GM21381 (cell line): Measurements from ENCODE around the gene GMEB2.
A peak's percentile ranks its signal among the peaks of the same experiment; 100 is the strongest.
"Not testable (repeated sequence)": the region's sequence is repeated elsewhere in the genome, so short reads cannot be mapped to it uniquely, and the experiment has no call there.

ENCODE experiments used
- ATAC-seq: cut with Tn5 transposase; IDR thresholded peaks from one replicate; pipeline ENCODE4 v1.9.1; 2021; ENCODE audit warnings: mild to moderate bottlenecking, moderate library complexity; ENCODE audit not compliant: unreplicated experiment

GMEB2 gene

DNA sequence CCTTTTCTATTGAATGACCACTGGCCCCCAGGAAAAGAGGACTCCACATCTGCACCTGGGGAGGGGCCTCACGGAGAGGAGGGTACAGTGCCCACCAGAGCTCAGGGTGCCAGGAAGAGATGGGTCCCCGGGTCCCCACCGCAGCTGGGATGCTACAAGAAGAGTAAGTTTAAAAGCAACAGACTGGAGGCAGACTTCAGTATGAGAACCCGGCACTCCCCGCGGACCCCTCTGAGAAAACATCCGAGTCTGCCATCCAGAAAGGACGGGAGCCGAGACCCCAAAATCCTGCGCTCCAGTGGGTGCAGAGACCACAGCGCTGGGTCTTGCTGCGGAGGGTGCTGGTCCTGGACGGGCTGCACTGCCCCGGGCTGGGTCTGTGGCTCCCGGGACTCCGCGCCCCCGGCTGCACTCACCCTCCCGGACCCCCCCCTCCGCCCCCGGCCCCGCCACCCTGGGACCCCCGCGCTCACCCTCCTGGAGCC, 53.2 kb downstream of the GMEB2 start:
- no peak for ATAC-seq

DNA sequence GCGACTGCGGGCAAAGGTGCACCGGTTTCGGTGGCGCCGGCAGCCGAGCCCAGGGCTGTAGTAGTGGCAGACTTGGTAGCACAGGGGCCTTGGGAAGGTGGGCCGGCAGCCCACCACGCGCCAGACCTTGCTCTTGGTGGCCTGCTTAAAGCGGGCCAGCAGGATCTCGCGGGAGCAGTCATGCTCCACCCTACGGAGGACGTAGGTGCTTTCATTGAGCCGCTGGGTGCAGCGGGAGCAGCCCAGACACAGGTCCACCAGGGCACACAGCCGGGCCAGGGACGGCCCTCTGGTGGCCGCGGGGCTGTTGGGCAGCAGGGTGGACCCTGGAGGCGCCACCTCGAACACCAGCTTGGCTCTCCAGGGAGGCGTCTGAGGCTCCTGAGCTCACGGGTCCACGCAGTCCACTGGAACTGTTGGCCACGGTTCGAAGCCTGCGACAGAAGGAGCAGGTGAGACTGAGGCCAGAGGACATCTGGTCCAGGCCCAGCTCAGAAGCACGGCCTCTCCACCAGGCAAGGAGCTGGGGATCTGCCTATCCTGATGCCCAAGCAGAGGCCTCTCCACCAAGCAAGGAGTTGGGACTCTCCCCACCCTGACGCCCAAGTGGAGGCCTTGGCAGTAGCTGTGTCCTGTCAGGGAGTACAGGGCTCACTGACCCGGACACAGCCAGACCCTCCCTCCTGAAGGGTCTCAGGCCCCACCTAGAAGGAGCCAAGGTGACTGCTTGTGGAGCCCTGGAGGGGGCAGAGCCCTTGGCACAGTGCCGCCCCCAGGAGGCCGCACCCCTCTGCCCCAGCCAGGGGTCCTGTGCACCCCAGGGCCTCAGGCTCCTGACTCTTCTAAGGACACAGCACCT, 53.9 kb downstream of the GMEB2 start:
- no peak for ATAC-seq

DNA sequence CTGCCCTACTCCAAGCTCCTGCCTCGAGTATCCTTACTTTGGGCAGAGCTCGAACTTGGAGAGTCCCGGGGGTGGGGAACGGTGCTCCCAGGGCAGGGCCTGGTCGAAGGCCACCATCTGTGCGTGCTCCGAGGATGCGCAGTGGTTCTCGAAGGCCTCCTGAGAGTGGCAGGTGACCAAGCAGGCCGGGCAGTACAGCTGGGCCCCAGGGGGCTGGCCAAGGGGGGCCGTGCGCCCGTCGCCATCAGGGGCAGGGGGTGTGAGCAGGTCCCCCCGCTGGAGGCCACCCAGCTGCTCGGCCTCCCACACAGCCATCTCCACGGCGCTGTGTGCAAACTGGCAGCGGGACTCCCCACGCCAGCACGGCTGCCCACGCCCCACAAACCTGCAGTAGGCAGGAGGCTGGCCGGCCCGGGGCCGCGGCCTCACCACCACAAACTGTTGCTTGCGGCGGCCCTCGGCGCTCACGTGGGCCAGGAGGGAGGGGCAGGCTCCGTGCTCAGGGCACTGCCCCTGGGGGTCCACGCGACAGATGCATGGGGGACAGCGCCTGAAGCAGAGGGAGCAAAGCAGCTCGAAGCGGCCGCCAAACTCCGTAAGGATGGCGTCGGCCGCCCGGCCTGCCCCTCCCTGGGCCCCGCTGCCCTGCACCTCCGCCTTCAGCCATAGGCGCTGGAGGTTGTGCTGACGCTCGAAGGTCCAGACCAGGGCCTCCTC, 54.7 kb downstream of the GMEB2 start:
- no peak for ATAC-seq

DNA sequence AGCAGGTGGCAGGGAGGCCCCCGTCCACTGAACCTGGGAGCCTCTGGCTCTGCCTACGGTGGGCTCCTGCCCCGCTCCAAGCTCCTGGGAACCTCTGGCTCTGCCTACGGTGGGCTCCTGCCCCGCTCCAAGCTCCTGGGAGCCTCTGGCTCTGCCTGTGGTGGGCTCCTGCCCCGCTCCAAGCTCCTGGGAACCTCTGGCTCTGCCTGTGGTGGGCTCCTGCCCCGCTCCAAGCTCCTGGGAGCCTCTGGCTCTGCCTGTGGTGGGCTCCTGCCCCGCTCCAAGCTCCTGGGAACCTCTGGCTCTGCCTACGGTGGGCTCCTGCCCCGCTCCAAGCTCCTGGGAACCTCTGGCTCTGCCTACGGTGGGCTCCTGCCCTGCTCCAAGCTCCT, 55.8 kb downstream of the GMEB2 start:
- not testable (repeated sequence) for ATAC-seq

DNA sequence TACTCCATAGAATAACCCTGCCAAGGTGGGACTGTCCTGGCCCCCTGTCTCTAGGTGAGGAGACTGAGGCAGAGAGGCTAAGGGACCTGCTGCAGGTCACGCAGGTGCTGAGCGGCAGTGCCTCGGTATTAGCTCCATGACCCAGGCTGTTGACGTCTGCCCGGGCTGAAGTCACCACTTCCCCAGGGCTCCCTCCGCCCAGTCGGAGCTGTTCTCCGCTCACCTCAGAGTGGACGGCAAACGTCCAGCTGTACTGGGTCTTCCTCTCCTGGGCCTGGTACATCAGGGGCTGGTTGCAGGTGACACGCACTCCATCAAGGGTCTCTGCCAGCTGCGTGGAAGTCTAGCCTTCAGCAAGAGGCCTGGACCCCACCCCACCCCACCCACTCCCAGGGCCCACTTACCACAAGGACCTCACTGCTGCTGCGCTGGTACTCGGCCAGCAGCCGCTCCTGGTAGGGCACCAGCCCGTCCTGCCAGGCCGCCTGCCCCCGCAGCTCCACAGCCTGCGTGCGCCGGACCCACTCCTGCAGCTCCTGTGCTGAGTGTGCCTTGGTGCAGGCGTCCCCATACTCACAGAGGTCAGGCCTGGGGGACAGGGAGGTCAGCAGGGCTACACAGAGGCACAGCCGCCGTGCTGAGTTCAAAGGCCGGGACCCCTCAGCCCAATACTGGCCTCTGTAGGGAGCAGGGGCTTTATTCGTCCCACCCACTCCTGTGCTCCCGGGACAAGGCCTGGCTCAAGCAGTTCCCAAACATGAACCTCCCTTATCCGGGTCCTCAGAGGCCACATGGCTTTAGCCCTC, 56.4 kb downstream of the GMEB2 start:
- ATAC-seq, result no peak

DNA sequence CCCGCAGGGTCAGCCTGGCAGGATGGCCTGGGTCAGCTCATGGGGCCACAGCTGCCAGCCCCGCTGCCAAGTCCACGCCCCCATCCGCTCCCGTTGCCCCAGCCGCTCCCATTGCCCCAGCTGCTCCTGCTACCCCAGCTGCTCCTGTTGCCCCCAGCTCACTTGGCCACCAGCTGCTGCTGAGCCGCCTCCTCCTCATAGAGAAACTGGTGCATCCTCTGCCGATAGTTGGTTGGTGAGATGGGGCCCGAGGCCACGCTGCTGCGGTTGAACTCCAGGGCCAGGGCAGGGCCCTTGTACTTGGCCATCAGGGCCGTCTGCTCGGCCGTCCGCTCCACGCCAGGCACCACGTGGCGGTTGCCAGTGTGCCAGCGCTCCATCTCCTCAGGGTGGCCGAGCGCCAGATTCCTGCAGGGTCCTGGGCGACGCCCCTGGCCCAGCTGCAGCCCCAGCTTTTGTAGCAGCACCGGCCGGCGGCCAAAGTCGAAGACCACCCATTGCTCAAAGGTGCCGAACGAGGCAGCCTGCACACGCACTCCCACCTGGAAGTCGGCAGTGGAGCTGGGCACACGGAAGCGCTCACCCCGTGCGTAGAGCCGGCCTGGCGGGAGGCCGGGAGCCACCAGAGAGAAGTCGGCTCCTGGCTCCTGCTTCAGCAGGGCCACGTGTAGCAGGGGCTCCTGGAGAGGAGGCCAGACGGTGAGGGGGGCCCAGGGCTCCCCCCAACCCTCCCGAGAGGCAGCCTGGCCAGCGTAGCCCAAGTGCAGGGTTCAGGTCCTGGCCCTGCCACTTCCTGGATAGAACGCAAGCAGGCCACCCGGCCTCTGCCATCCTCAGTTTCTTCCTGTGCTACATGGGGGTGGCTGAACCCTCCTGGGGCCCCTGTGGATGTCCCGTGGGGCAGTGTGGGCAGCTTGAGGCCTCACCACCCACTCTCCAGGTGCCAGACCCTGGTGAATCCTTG, 57.6 kb downstream of the GMEB2 start:
- ATAC-seq, result no peak

DNA sequence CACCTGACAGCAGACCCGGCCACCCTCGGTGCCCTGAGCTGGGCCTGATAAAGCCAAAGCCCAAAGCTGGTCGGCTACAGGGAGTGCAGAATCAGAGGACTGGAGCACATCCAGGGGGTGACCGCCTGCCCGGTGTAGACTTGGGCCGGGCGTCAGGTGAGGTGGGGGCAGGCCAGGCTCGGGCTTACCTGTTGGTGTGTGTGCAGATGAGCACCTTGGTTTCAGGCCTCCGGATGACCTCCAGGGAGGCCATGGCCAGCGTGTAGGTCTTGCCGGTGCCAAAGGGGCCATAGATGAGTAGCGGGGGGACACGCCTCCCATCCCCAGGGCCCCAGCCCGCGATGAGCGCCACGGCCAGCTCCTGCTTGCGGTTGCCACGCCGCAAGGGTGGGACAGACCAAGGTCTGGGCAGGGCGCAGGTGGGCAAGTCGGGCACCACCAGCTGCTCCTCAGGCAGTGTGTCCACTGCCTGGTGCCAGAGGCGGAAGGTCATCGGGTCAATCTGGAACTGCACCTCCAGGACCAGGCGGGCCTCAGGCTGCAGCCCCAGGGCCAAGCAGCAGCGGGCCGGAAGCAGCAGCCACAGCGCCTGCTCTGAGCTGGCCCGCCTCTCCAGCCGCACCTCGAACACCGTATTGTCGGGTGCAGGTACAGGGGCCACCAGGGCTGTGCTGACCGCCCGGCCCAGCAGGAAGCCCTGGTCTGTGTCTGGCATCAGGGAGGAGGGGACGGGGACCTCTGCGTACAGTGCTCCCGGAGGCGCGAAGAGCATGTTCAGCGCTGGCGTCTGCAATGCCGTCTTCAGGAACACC, 58.5 kb downstream of the GMEB2 start:
- no peak for ATAC-seq

DNA sequence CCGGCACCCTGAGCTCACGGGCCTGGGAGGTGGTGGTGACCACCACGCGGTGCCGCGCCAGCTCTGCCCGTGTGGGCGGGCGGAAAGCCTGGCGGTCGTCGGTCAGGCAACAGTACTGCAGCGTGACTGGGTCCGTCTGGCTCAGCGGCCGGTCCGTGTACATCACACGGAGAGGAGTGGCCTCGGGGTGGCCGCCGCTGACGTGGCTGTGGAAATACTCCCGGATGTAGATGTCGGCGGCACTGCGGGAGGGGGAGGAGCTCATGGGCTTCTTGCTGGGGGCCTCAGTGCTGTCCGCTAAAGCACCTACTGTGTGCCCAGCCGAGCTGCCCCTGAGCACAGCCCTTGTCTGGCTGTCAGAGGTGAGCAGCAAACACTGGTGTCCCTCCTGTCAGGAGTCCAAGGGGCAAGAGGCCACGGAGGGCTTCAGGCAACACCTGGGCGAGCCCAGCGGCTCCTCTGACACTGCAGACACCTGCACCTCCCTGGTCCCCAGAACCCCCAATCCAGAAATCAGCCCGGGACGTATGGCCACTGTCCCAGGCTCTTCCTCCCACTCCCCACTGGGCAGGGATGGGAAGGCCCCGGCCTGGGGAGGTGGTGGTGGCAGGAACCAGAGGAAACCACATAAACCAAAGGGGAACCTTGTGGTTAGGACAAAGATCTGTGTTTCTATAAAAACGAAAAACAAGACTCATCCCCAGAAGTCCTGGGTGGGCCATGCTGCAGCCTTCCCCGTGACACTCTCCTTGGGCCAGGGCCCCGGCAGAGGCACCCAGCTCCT, 59.3 kb downstream of the GMEB2 start:
- peak; percentile 64 for ATAC-seq

DNA sequence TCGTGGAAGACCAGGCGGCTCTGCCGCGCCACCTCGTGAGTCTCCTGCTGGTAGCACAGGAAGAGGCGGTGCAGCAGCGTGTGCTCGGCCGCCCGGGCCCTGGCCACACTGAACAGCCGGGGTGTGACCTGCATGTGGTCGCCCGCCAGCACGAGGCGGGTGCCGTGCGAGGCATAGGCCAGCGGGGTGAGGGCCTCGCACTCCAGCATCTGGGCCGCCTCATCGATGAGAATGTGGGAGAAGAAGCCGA, 59.8 kb downstream of the GMEB2 start:
- no peak for ATAC-seq

DNA sequence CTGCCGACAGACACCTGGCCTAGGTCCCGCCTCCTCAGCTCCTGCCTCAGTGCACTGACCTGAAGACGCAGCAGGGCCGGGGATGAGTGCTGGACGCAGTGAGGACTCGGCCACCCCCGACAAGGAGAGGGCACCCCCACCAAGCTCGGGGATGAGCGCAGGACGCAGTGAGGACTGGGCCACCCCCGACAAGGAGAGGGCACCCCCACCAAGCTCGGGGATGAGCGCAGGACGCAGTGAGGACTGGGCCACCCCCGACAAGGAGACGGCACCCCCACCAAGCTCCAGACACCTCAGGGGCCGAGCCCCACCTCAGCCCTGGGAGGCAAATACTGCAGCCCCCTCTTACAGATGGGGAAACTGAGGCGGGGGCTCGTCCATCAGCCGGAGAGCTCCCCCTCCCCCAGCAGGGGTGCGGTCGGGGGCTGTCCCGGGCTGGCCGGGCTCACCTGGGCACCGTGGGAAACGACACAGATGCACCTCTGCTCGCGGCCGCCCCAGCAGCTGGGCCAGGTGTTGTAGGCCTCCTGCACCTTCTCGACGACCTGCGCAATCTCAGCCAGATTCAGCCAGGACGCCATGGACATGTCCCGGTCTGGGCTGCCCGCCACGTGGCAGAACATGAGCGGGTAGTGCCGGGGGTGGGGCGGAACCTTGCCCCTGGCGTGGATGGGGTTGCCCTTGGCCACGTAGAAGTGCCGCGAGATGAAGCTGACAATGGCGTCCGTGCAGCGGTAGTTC, 60.3 kb downstream of the GMEB2 start:
- no peak for ATAC-seq

DNA sequence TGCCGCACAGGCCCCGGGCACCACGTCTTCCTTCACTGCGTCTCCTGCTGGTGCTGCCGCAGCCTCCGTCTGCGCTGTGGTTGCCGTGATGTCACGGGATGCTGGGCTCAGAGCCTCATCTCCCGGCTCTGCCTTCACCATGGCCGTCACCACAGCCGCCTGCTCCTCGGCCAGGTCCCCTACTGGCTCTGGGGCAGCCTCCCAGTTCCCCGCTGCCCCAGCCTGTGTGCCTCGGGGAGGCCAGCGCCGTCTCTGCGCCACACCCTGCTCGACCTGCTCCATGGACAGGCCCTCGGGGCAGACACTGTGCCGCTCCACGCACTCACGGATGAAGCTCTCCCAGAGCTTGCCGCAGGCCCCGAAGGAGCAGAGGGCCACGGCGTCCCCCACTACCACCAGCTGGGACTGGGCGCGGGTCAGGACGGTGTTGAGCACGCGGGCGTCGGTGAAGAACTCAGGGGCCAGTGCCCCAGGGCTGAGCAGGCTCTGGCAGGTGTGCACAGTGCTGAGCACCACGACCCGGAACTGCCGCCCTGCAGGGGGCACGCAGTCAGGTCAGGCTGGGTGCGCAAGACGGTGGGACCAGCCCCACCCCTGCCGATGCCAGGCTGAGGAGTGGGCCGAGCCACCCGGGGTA, 61.1 kb downstream of the GMEB2 start:
- ATAC-seq, result no peak

DNA sequence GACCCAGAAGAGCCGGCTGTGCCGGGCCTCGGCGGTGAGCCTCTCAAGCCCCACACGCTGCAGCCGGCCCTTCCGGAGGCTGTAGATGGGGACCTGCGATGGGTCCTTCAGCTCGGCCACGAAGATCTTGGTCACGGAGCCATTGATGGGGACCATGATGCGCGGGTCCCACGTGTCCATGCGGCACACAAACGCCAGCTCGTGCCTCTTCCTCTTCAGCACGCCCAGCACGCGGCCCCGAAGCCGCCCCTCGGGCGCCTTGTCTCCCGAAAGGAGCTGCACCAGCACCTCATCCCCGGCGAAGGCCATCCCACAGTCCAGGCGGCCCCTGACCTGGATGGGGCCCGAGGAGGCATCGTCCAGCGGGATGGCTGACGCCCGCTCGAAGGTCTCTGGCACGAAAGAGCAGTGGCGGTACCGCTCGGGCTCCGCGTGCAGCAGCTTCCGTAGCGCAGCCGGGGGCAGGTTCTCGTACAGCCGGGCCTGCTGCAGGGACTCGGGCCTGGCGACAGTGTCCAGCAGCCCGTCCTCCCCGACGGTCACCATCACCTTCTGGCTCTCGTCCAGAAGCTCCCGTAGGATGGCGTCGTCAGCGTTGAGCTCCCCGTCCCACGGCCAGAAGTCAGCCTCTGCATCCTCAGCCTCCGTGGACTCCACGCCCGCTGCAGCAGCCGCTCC, 61.7 kb downstream of the GMEB2 start:
- no peak for ATAC-seq

DNA sequence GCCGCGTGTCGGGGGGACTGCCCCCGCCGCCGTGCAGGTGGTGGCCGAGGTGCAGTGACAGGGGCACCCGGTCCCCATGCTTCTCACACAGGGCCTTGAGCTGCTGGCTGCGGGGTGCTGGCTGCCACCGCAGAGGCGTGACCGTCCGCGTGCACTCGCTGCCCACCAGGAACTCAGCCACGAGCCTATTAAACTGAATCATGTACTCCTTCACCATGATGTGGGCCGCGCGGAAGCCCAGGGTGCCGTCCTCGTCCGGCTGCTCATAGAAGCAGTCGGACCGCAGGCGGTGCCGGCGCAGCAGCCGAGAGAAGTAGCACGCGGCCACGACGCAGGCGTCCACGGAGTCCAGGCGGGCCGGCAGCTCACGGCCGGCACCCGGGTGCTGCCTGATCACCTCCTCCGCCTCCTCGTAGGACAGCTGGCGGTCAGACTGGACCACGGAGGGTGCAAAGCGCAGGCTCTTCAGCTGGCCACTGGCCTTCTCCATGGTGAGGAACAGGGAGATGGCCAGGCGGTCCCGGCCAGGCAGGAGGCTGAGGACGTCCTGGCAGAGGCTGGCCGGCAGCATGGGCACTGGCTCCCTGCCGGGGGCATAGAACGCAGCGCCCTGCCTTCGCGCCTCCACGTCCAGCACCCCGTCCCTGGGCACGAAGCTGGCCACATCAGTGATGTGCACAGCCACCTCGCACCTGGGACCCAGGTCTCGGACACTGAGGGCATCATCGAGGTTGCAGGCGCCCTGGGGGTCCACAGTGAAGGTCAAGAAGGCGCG, 62.7 kb downstream of the GMEB2 start:
- ATAC-seq, result no peak

DNA sequence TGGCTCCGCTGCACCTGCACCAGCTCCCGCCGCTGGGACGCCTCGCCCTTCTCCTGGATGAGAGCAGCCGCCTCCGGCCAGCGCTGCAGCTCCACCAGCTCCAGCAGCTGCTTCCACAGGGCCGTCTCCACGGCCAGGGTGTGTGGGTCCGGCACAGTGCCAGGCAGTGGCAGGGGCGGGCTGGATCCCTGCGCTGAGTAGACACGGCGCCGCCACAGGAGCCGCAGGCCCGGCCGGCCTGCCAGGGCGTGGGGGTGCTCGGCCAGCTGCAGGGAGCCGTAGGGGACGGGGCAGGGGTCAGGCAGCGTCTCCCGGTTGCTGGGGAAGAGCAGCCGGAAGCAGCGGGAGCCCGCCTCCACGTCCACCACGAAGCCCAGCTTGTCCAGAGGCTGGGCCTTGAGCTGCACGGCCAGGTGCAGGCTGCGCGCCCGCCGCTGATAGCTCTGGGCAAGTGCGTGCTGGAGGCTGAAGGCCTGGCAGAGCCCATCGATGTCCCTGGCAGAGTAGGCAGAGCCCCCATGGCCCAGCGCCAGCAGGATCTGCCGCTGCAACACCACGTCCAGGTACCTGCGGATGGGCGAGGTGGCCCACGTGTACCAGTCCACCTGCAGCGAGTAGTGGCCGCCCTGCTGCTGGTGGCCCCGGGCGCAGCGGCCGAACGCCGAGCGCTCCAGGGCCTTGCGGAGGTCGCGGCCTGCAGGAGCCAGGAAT, 63.5 kb downstream of the GMEB2 start:
- no peak for ATAC-seq

DNA sequence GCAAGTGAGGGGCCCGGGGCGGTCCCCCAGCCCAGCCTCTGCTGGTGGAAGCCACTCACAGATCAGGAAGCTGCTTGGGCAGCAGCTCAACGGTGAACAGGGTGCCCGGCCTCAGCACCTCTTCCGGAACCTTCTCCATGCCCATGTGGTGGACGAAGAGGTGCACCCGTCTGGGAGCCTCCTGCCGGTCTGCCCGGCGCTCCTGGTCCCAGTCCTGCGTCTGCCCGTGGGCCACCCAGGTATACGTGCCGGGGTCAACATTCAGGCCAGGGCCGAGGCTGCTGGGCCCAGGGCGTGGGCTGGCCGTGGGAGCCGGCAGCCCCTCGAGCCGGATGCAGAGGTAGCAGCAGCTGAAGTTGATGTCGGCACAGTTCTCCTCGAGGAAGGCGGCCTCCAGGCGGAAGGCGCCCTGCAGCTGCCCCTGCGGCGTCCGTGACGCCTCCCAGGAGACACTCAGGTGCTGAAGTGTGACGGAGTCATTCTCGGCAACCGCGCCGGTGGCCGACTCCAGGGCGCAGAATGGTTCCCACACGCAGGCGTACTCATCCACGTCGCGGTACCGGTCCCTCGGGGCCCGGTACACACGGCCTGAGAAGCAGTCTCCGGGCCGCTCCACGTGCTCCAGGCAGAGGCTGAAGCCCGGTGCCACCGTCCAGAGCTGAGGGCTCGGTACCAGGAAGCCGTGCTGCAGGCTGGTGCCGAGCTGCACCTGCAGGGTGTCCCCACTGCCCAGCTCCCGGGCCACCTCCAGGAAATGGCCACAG, 64.3 kb downstream of the GMEB2 start:
- ATAC-seq, result no peak
